ENCODE results near the gene CLDN2.

Gene CLDN2

GRCh38 chrX:106902684-106903083, 17.5 kb upstream of the CLDN2 start:
- Histone ChIP-seq H3K36me3 (ENCODE audit: insufficient read depth, low read length) (no peaks in the 10 kb centered on the region), H3K4me1 (ENCODE audit: insufficient read depth, low read length) (no peaks in the 10 kb centered on the region), H3K9me3 (ENCODE audit: control insufficient read depth, insufficient read depth, low read length) (no peaks in the 10 kb centered on the region), H3K9ac (ENCODE audit: low read depth, low read length) (no peak overlapping the region)

GRCh38 chrX:106903291-106903824, 16.8 kb upstream of the CLDN2 start, which contains the start of gene RIPPLY1:
RIPPLY1 (minus strand) TSS chrX:106903341; CDS start chrX:106903287, 54 bp downstream.
- Histone ChIP-seq H3K36me3 (ENCODE audit: insufficient read depth, low read length) (no peaks in the 10 kb centered on the region), H3K4me1 (ENCODE audit: insufficient read depth, low read length) (no peaks in the 10 kb centered on the region), H3K9me3 (ENCODE audit: control insufficient read depth, insufficient read depth, low read length) (no peaks in the 10 kb centered on the region), H3K9ac (ENCODE audit: low read depth, low read length) (no peak within 1 kb of the TSS)

GRCh38 chrX:106903856-106904528, 16.2 kb upstream of the CLDN2 start:
- Histone ChIP-seq H3K36me3 (ENCODE audit: insufficient read depth, low read length) (no peaks in the 10 kb centered on the region), H3K4me1 (ENCODE audit: insufficient read depth, low read length) (no peaks in the 10 kb centered on the region), H3K9ac (ENCODE audit: low read depth, low read length) (no peak overlapping the region), H3K9me3 (ENCODE audit: control insufficient read depth, insufficient read depth, low read length) (no peaks in the 10 kb centered on the region)

- Histone ChIP-seq H3K4me1 (ENCODE audit: insufficient read depth, low read length) (no peaks in the 10 kb centered on the region), H3K9ac (ENCODE audit: low read depth, low read length) (no peak overlapping the region), H3K9me3 (ENCODE audit: control insufficient read depth, insufficient read depth, low read length) (no peaks in the 10 kb centered on the region), H3K36me3 (ENCODE audit: insufficient read depth, low read length) (no peaks in the 10 kb centered on the region)
Observed at GRCh38 chrX:106905064-106905708, 15.0 kb upstream of the CLDN2 start.

GRCh38 chrX:106906361-106906760, 13.8 kb upstream of the CLDN2 start:
- Histone ChIP-seq H3K36me3 (ENCODE audit: insufficient read depth, low read length) (no peaks in the 10 kb centered on the region), H3K4me1 (ENCODE audit: insufficient read depth, low read length) (no peaks in the 10 kb centered on the region), H3K9me3 (ENCODE audit: control insufficient read depth, insufficient read depth, low read length) (no peaks in the 10 kb centered on the region), H3K9ac (ENCODE audit: low read depth, low read length) (no peak overlapping the region)

GRCh38 chrX:106912864-106913263, 7.3 kb upstream of the CLDN2 start:
- H3K4me1 ChIP-seq (ENCODE audit: insufficient read depth, low read length) = no peaks in the 10 kb centered on the region
- H3K9me3 ChIP-seq (ENCODE audit: control insufficient read depth, insufficient read depth, low read length) = no peaks in the 10 kb centered on the region
- no peaks in the 10 kb centered on the region for H3K36me3 ChIP-seq (ENCODE audit: insufficient read depth, low read length)
- no peak overlapping the region for H3K9ac ChIP-seq (ENCODE audit: low read depth, low read length)

- no peaks in the 10 kb centered on the region for H3K9me3 ChIP-seq (ENCODE audit: control insufficient read depth, insufficient read depth, low read length)
- H3K4me1 ChIP-seq (ENCODE audit: insufficient read depth, low read length) = peaks cover 15% of the 10 kb centered on the region
- H3K9ac ChIP-seq (ENCODE audit: low read depth, low read length) = no peak overlapping the region
- no peaks in the 10 kb centered on the region for H3K36me3 ChIP-seq (ENCODE audit: insufficient read depth, low read length)
Observed at GRCh38 chrX:106917830-106918500, 2.2 kb upstream of the CLDN2 start.

GRCh38 chrX:106921637-106922036, 1.4 kb downstream of the CLDN2 start:
- H3K9ac ChIP-seq (ENCODE audit: low read depth, low read length) = no peak overlapping the region
- no peaks in the 10 kb centered on the region for H3K9me3 ChIP-seq (ENCODE audit: control insufficient read depth, insufficient read depth, low read length)
- H3K4me1 ChIP-seq (ENCODE audit: insufficient read depth, low read length) = peaks cover 15% of the 10 kb centered on the region
- H3K36me3 ChIP-seq (ENCODE audit: insufficient read depth, low read length) = no peaks in the 10 kb centered on the region

- Histone ChIP-seq H3K36me3 (ENCODE audit: insufficient read depth, low read length) (no peaks in the 10 kb centered on the region), H3K9ac (ENCODE audit: low read depth, low read length) (no peak overlapping the region), H3K9me3 (ENCODE audit: control insufficient read depth, insufficient read depth, low read length) (no peaks in the 10 kb centered on the region), H3K4me1 (ENCODE audit: insufficient read depth, low read length) (no peaks in the 10 kb centered on the region)
Observed at GRCh38 chrX:106927023-106927422, 6.8 kb downstream of the CLDN2 start.

GRCh38 chrX:106927700-106928099, 7.5 kb downstream of the CLDN2 start:
- H3K9me3 ChIP-seq (ENCODE audit: control insufficient read depth, insufficient read depth, low read length) = no peaks in the 10 kb centered on the region
- no peaks in the 10 kb centered on the region for H3K4me1 ChIP-seq (ENCODE audit: insufficient read depth, low read length)

GRCh38 chrX:106928227-106928626, 8.0 kb downstream of the CLDN2 start:
- H3K9me3 ChIP-seq (ENCODE audit: control insufficient read depth, insufficient read depth, low read length) = no peaks in the 10 kb centered on the region
- H3K36me3 ChIP-seq (ENCODE audit: insufficient read depth, low read length) = no peaks in the 10 kb centered on the region
- H3K4me1 ChIP-seq (ENCODE audit: insufficient read depth, low read length) = no peaks in the 10 kb centered on the region; the same call in 1 of the 2 replicates
- no peak overlapping the region for H3K9ac ChIP-seq (ENCODE audit: low read depth, low read length)

More at GRCh38 chrX:106927700-106928099, 7.5 kb downstream of the CLDN2 start:
- Histone ChIP-seq H3K36me3 (ENCODE audit: insufficient read depth, low read length) (no peaks in the 10 kb centered on the region), H3K9ac (ENCODE audit: low read depth, low read length) (no peak overlapping the region)

- no peak overlapping the region for H3K9ac ChIP-seq (ENCODE audit: low read depth, low read length)
- no peaks in the 10 kb centered on the region for H3K9me3 ChIP-seq (ENCODE audit: control insufficient read depth, insufficient read depth, low read length)
- no peaks in the 10 kb centered on the region; the same call in 1 of the 2 replicates for H3K4me1 ChIP-seq (ENCODE audit: insufficient read depth, low read length)
- no peaks in the 10 kb centered on the region for H3K36me3 ChIP-seq (ENCODE audit: insufficient read depth, low read length)
Observed at GRCh38 chrX:106931831-106932491, 11.8 kb downstream of the CLDN2 start.

GRCh38 chrX:106932492-106932923, 12.3 kb downstream of the CLDN2 start:
- H3K36me3 ChIP-seq (ENCODE audit: insufficient read depth, low read length) = no peaks in the 10 kb centered on the region
- no peaks in the 10 kb centered on the region for H3K9me3 ChIP-seq (ENCODE audit: control insufficient read depth, insufficient read depth, low read length)
- no peak overlapping the region for H3K9ac ChIP-seq (ENCODE audit: low read depth, low read length)
- no peaks in the 10 kb centered on the region; the same call in 1 of the 2 replicates for H3K4me1 ChIP-seq (ENCODE audit: insufficient read depth, low read length)

- H3K9ac ChIP-seq (ENCODE audit: low read depth, low read length) = no peak overlapping the region
- H3K36me3 ChIP-seq (ENCODE audit: insufficient read depth, low read length) = no peaks in the 10 kb centered on the region
- no peaks in the 10 kb centered on the region; the same call in 1 of the 2 replicates for H3K4me1 ChIP-seq (ENCODE audit: insufficient read depth, low read length)
- no peaks in the 10 kb centered on the region for H3K9me3 ChIP-seq (ENCODE audit: control insufficient read depth, insufficient read depth, low read length)
Observed at GRCh38 chrX:106932960-106933537, 12.8 kb downstream of the CLDN2 start.

All from ES-I3 (cell line).